HG03095 (cell line): ENCODE data around the gene PPP1R27.

Experiments used
- ATAC-seq: cut with Tn5 transposase; IDR thresholded peaks from one replicate; pipeline ENCODE4 v1.9.1; 2021; ENCODE audit warnings: moderate library complexity; ENCODE audit not compliant: unreplicated experiment

PPP1R27 gene

DNA sequence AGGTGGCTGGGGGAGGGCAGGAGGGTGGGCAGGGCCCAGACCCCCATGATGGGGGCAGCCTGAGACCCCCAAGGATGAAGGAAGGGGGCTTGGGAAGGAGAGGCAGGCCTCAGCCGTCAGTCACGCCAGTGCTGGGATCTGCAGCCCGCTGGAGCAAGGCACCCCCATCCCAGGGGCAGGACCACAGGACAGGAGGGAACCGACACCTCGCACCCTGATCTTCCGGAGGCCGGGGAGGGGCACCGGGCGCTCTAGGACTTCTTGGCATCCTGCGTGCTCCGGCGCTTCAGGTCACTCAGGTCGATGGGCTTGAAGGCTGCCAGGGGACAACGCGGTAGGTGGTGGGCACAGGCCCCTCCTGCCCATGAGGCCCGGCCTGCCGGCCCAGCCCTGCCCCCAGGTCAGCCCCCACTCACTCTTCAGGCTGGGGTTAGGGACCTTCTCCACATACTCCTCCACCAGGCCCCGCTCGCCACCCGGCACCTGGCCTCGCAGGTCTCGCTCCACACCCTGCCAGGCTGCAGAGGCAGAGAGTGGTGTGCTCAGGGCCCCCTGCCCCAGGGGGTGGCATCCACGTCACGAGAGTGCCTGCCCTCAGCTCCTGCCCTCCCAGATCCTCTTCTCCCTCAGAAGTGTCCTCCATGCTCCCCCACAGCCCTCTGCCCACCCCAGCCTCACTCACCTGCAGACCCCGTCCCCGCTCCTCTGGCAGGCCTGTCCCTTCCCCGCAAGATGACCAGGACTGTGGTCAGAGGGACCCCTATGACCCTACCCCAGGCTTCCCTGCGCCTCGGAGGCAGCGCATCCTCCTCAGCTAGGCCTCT, 11.6 kb downstream of the PPP1R27 start:
- ATAC-seq = no peak

DNA sequence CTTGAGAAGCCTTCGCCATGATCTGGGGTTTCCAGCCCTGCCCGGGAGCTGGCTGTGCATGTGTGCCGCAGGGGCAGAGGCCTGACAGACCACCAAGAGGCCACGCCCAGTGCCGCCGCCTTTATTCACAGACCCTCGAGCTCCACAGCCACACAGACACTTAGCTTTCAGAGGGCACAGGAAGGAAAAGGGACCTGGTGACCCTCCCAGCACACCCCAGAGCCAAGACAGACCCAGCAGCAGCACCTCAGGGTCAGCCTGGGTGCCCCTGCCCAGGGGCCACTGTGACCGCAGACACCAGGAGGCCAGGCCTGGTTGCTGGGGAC, 12.6 kb downstream of the PPP1R27 start:
- no peak for ATAC-seq

- ATAC-seq = no peak
Observed at GRCh38 chr17:81821603-81822311, 13.1 kb downstream of the PPP1R27 start.

DNA sequence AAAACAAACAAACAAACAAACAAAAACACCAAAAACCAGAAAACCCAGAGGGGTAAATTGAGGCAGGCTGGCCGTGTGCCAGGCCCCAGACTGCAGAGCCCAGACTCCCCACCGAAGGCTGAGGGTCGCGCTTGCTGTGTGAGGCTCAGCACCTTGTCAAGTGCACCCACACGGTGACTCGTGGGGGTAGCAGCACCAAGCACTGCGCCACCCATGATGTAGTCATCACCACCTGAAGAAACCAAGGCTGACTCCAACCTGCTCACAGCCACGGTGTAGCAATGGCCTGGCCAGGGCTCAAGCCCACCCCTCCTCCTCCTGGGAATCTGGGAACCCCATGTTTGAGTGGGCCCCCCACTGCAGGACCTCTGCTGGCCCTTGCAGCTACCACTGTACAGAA, 13.7 kb downstream of the PPP1R27 start:
- ATAC-seq = no peak

DNA sequence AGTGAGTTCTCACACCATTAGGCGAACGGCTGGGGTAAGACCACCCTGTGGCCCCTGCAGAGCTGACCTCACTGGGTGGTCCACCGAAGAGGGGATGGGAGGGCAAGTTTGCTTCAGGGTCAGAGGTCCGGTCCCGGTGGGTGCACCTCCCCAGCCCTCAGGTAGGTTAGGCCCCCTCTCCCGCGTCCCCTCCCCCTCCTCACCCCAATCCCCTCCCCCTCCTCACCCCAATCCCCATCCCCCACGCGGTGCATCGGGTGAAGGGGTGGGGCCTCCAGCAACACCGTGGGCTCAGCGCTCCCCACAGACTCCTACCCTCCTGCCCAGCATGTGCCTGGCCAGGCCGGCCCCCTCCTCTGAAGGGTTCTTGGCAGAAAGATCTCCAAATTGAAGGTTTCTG, 15.1 kb downstream of the PPP1R27 start:
- ATAC-seq = no peak

GRCh38 chr17:81817758-81818147, 17.1 kb downstream of the PPP1R27 start:
- no peak for ATAC-seq

- no peak for ATAC-seq
Observed at GRCh38 chr17:81815646-81815986, 19.2 kb downstream of the PPP1R27 start.

- no peak for ATAC-seq
Observed at GRCh38 chr17:81814748-81815645, 19.9 kb downstream of the PPP1R27 start.

GRCh38 chr17:81813861-81814683, 20.8 kb downstream of the PPP1R27 start:
- ATAC-seq = no peak

- ATAC-seq = no peak
Observed at GRCh38 chr17:81813371-81813684, 21.5 kb downstream of the PPP1R27 start.

GRCh38 chr17:81812571-81813370, 22.1 kb downstream of the PPP1R27 start:
- ATAC-seq = no peak

- no peak for ATAC-seq
Observed at GRCh38 chr17:81811705-81812570, 22.9 kb downstream of the PPP1R27 start.

DNA sequence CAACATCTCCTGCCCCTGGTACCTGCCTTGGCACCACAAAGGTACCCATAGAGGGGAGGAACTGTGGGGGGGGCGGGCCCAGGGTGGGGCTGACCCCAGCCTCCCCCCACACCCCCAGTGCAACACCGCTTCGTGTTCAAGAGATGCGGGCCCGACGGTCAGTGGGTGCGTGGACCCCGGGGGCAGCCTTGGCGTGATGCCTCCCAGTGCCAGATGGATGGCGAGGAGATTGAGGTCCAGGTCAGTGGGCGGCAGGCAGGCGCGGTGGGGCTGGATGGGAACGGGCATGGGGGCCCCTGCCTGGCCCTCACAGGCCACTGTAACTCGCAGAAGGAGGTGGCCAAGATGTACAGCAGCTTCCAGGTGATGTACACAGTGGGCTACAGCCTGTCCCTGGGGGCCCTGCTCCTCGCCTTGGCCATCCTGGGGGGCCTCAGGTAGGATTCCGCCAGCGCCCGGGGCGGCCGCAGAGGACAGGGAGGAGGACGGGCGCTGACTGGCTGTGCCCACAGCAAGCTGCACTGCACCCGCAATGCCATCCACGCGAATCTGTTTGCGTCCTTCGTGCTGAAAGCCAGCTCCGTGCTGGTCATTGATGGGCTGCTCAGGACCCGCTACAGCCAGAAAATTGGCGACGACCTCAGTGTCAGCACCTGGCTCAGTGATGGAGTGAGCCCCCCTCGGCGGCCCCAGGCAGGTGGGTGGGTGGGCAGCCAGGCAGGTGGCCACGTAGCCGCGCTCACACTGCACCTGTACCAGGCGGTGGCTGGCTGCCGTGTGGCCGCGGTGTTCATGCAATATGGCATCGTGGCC, 23.8 kb downstream of the PPP1R27 start:
- ATAC-seq = no peak

DNA sequence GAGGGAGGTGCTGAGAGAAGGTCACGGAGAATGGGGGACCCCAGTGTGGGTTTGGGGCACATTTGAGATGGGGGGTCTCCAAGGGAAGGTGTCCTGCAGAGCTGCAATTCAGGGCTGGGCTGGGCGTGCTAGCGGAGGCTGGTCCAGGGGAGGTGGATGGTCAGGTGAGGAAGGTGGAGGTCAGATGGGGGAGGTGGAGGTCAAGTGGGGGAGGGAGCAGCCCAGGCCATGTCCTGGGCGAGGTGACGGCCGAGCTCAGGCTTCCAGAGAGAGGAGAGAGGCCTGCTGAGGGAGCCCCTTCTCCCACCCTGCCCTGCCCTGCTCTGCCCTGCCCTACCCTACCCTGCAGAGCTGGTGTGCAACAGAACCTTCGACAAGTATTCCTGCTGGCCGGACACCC, 24.4 kb downstream of the PPP1R27 start:
- ATAC-seq = no peak

DNA sequence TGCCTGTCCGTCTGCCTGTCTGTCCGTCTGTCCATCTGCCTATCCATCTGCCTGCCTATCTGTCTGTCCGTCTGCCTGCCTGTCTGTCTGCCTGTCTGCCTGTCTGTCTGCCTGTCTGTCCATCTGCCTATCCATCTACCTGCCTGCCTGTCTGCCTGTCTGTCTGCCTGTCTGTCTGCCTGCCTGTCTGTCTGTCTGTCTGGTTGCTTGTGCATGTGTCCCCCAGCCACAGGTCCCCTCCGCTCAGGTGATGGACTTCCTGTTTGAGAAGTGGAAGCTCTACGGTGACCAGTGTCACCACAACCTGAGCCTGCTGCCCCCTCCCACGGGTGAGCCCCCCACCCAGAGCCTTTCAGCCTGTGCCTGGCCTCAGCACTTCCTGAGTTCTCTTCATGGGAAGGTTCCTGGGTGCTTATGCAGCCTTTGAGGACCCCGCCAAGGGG, 25.3 kb downstream of the PPP1R27 start:
- ATAC-seq = no peak

DNA sequence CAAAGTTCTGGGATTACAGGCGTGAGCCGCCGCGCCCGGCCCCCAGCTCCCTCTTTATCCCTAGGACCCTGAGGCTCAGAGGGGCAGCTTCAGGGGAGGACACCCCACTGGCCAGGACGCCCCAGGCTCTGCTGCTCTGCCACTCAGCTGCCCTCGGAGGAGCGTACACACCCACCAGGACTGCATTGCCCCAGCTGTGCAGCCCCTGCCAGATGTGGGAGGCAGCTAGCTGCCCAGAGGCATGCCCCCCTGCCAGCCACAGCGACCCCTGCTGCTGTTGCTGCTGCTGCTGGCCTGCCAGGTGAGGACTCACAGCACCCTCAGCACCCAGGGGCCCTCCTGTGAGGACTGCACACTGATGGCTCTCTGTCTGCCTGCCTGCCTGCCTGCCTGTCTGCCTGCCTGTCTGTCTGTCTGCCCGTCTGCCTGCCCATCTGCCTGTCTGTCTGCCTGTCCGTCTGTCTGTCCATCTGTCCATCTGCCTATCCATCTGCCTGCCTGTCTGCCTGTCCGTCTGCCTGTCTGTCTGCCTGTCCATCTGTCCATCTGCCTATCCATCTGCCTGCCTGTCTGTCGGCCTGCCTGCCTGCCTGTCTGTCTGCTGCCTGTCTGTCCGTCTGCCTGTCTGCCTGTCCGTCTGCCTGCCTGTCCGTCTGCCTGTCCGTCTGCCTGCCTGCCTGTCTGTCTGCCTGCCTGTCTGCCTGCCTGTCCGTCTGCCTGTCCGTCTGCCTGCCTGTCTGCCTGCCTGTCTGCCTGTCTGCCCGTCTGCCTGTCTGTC, 25.9 kb downstream of the PPP1R27 start:
- ATAC-seq = no peak

DNA sequence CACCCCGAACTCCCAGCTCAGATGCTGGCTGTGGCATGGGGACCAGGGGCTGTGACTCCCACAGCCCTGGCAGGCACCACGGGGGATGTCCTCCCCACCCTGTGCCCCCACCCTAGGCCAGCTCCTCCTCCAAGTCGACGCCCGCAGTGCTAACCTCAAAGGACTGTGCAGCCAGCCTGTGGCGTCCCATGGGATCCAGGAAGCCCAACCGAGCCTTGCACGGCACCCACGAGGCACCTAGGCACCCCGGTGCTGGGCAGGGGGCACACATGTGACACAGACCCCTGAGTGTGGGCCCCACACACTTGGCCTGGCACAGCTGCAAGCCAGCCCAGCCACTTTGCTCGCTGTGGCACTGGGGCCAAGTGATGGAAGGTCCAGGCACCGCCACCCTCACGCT, 27.0 kb downstream of the PPP1R27 start:
- ATAC-seq = no peak
